GM19328 (cell line): ENCODE results near the gene MOB1B.
"Not testable (repeated sequence)": the region's sequence is repeated elsewhere in the genome, so short reads cannot be mapped to it uniquely, and the experiment has no call there.

Experiments used
- ATAC-seq: cut with Tn5 transposase; IDR thresholded peaks from one replicate; pipeline ENCODE4 v1.9.1; 2021; ENCODE audit warnings: mild to moderate bottlenecking, moderate library complexity; ENCODE audit not compliant: unreplicated experiment

The MOB1B gene

GRCh38 chr4:70948665-70949260 lies 46.6 kb downstream of the MOB1B start:
- ATAC-seq = no peak

GRCh38 chr4:70954032-70954431 lies 51.9 kb downstream of the MOB1B start:
- no peak for ATAC-seq

GRCh38 chr4:70956549-70957210 lies 54.5 kb downstream of the MOB1B start:
- no peak for ATAC-seq

- ATAC-seq = no peak
Measured at GRCh38 chr4:70958681-70959080, 56.5 kb downstream of the MOB1B start.

GRCh38 chr4:70969076-70969475 lies 66.9 kb downstream of the MOB1B start:
- ATAC-seq = no peak

GRCh38 chr4:70976252-70976651 lies 74.1 kb downstream of the MOB1B start:
- ATAC-seq = no peak

- ATAC-seq = peak; percentile 72
Measured at GRCh38 chr4:70979445-70980008, 77.4 kb downstream of the MOB1B start.

GRCh38 chr4:70980196-70980595 lies 78.0 kb downstream of the MOB1B start:
- no peak for ATAC-seq

GRCh38 chr4:70984106-70984505 lies 81.9 kb downstream of the MOB1B start:
- no peak for ATAC-seq

- no peak for ATAC-seq
Measured at GRCh38 chr4:70984589-70984988, 82.4 kb downstream of the MOB1B start.

GRCh38 chr4:70991596-70991995 lies 89.4 kb downstream of the MOB1B start:
- ATAC-seq = no peak

GRCh38 chr4:70992391-70992881 lies 90.3 kb downstream of the MOB1B start:
- no peak for ATAC-seq

GRCh38 chr4:70993181-70994068 lies 91.3 kb downstream of the MOB1B start, which contains the start of gene DCK:
Gene DCK, plus strand, starts transcription at chr4:70993649. Its CDS starts 187 bp downstream, at chr4:70993836.
- ATAC-seq = peak; percentile 80

- no peak for ATAC-seq
Measured at GRCh38 chr4:70994069-70994366, 91.8 kb downstream of the MOB1B start.

GRCh38 chr4:70994387-70995099 lies 92.4 kb downstream of the MOB1B start:
- peak; percentile 40 for ATAC-seq

- ATAC-seq = no peak
Measured at GRCh38 chr4:70996018-70996360, 93.8 kb downstream of the MOB1B start.

GRCh38 chr4:70997036-70997435 lies 94.9 kb downstream of the MOB1B start:
- no peak for ATAC-seq

GRCh38 chr4:70997546-70997945 lies 95.4 kb downstream of the MOB1B start:
- no peak for ATAC-seq

GRCh38 chr4:70999639-71000038 lies 97.5 kb downstream of the MOB1B start:
- not testable (repeated sequence) for ATAC-seq

GRCh38 chr4:71001363-71001762 lies 99.2 kb downstream of the MOB1B start:
- ATAC-seq = not testable (repeated sequence)
